ENCODE data around the gene CEACAM21.

DNA sequence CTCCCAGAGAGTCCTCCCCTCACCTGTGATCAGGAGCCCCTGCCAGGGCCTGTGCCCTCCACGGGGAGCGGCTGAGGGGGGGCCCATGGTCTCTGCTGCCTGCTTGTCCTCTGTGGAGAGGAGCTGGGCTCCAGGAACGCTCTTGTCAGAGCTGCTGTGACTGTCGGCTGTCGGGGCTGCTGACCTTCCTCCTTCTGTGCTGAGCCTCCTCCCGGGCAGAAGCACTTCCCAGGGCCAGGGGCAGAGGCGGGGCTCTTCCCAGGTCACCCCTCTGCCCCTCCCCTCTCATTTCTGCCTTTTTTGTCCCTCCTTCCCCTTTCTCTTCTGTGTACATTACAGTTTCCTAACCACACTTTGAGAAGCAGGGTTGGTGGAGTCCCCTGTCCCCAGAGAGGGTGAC lies 50.9 kb downstream of the CEACAM21 start, which contains the start of gene CEACAM4:
- TF ChIP-seq, protein P1, sequence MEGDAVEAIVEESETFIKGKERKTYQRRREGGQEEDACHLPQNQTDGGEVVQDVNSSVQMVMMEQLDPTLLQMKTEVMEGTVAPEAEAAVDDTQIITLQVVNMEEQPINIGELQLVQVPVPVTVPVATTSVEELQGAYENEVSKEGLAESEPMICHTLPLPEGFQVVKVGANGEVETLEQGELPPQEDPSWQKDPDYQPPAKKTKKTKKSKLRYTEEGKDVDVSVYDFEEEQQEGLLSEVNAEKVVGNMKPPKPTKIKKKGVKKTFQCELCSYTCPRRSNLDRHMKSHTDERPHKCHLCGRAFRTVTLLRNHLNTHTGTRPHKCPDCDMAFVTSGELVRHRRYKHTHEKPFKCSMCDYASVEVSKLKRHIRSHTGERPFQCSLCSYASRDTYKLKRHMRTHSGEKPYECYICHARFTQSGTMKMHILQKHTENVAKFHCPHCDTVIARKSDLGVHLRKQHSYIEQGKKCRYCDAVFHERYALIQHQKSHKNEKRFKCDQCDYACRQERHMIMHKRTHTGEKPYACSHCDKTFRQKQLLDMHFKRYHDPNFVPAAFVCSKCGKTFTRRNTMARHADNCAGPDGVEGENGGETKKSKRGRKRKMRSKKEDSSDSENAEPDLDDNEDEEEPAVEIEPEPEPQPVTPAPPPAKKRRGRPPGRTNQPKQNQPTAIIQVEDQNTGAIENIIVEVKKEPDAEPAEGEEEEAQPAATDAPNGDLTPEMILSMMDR (IDR thresholded peaks at IDR 0.05; ENCODE audit: low read length) = no peak
- no peak for TF ChIP-seq EZH2 (optimal IDR thresholded peaks at IDR 0.05; ENCODE audit: low read depth, low read length)
